Calu3 (cell line): ENCODE data around the gene SCAF11. TPM values are rescaled to one million over a fixed set of nuclear protein-coding genes. Genes with fewer than 3 reads are reported as not detected.

Experiments
- BruUV-seq: library from RNA; stranded (reverse); fragments of 400-500 nt; replicated peaks from 2 replicates; lab custom pipeline; 2021; lab: Mats Ljungman, UMichigan
- CTCF ChIA-PET: fragments of 300-600 bp; sonication (Branson Sonifier 250); formaldehyde crosslinking; loops from one replicate; lab custom pipeline; 2022; ENCODE audit warnings: antibody characterized with exemption; lab: Charles Lee
- DNase-seq: peaks from one replicate; pipeline ENCODE4 v3.0.0; 2022
- H3K27ac Mint-ChIP-seq: one replicate; pipeline ENCODE4 v1.8.0; 2022; ENCODE audit warnings: mixed read lengths; ENCODE audit not compliant: unreplicated experiment
- H3K27me3 Mint-ChIP-seq: one replicate; pipeline ENCODE4 v1.8.0; 2022; ENCODE audit warnings: mixed read lengths; ENCODE audit not compliant: unreplicated experiment
- H3K36me3 Mint-ChIP-seq: one replicate; pipeline ENCODE4 v1.8.0; 2022; ENCODE audit warnings: mild to moderate bottlenecking, moderate library complexity, mixed read lengths; ENCODE audit not compliant: insufficient read depth, unreplicated experiment
- H3K4me1 Mint-ChIP-seq: one replicate; pipeline ENCODE4 v1.8.0; 2022; ENCODE audit warnings: mild to moderate bottlenecking, low read depth, mixed read lengths; ENCODE audit not compliant: unreplicated experiment
- H3K4me3 Mint-ChIP-seq: one replicate; pipeline ENCODE4 v1.8.0; 2022; ENCODE audit warnings: mild to moderate bottlenecking, low read depth, moderate library complexity, mixed read lengths; ENCODE audit not compliant: unreplicated experiment
- H3K9me3 Mint-ChIP-seq: one replicate; pipeline ENCODE4 v1.8.0; 2022; ENCODE audit warnings: low read depth, mixed read lengths; ENCODE audit not compliant: unreplicated experiment
- CTCF ChIP-seq: fragments of 200-600 bp; IDR thresholded peaks from one replicate; pipeline ENCODE4 v1.8.0; 2022; ENCODE audit warnings: antibody characterized with exemption; ENCODE audit not compliant: unreplicated experiment
- intact Hi-C: fragments of 100-400 bp; cut with micrococcal nuclease; formaldehyde crosslinking; loops from one replicate; pipeline ENCODE4 v1.10.0; 2022; ENCODE audit not compliant: unreplicated experiment
- total RNA-seq: library from RNA; stranded (reverse); gene quantifications from 2 replicates; pipeline ENCODE4 v1.2.3, GENCODE V29; 2022

SCAF11 gene
- total RNA-seq, 1 experiment from 2014 or later: 78.8 TPM

GRCh38 chr12:45878630-45879255 is 111.6 kb downstream of the SCAF11 start:
- DNase-seq: no peak
- no TSS peak for BruUV-seq
- no peak for TF ChIP-seq CTCF
- CTCF ChIA-PET: no interaction called here
- H3K9me3 Mint-ChIP-seq: no peaks in the 10 kb centered on the region
- no peak overlapping the region for H3K27ac Mint-ChIP-seq
- H3K4me3 Mint-ChIP-seq: no peak overlapping the region
- no peaks in the 10 kb centered on the region for H3K27me3 Mint-ChIP-seq
- no peaks in the 10 kb centered on the region for H3K4me1 Mint-ChIP-seq
- H3K36me3 Mint-ChIP-seq: peaks cover 4% of the 10 kb centered on the region
- intact Hi-C loops: no loop called here

- Mint-ChIP-seq H3K4me3 (no peak overlapping the region), H3K4me1 (no peaks in the 10 kb centered on the region), H3K9me3 (no peaks in the 10 kb centered on the region), H3K27me3 (no peaks in the 10 kb centered on the region), H3K27ac (no peak overlapping the region), H3K36me3 (peaks cover 4% of the 10 kb centered on the region)
- intact Hi-C loops: no loop called here
- no peak for TF ChIP-seq CTCF
- CTCF ChIA-PET: interaction anchor here (0.7 kb wide), 2 partner anchors 367 to 1352 kb away, joined by 3 to 4 read pairs; no protein-coding TSS in a partner anchor
- DNase-seq: no peak
- BruUV-seq: no TSS peak
These were observed 113.3 kb downstream of the SCAF11 start for GRCh38 chr12:45877069-45877468.

GRCh38 chr12:45872446-45872845 is 117.9 kb downstream of the SCAF11 start:
- Mint-ChIP-seq H3K4me1 (no peaks in the 10 kb centered on the region), H3K9me3 (no peaks in the 10 kb centered on the region), H3K36me3 (peaks cover 9% of the 10 kb centered on the region), H3K27me3 (no peaks in the 10 kb centered on the region), H3K27ac (no peak overlapping the region), H3K4me3 (no peak overlapping the region)
- no peak for DNase-seq
- no TSS peak for BruUV-seq
- TF ChIP-seq CTCF: no peak
- CTCF ChIA-PET: no interaction called here
- intact Hi-C loops: no loop called here
